Fibroblast of skin of scalp (primary cell): Measurements from ENCODE around the gene FRMD3. TPM values are rescaled to one million over a fixed set of nuclear protein-coding genes. Genes with fewer than 3 reads are reported as not detected.

Experiments used
- DNase-seq: peaks from one replicate; pipeline ENCODE4 v3.0.0-alpha.2; 2013
- polyA plus RNA-seq, 2 experiments: library from polyadenylated mRNA; unstranded; fragments of 120-200 nt; gene quantifications; one replicate each; pipeline ENCODE4 v1.2.1, GENCODE V29; 2013; ENCODE audit not compliant: insufficient read length in 2 of 2

FRMD3 gene
- 3.8 TPM for polyA plus RNA-seq (2013, experiment 1 of 2; ENCODE audit: insufficient read length)
- polyA plus RNA-seq (2013, experiment 2 of 2; ENCODE audit: insufficient read length) = 4.7 TPM

DNA sequence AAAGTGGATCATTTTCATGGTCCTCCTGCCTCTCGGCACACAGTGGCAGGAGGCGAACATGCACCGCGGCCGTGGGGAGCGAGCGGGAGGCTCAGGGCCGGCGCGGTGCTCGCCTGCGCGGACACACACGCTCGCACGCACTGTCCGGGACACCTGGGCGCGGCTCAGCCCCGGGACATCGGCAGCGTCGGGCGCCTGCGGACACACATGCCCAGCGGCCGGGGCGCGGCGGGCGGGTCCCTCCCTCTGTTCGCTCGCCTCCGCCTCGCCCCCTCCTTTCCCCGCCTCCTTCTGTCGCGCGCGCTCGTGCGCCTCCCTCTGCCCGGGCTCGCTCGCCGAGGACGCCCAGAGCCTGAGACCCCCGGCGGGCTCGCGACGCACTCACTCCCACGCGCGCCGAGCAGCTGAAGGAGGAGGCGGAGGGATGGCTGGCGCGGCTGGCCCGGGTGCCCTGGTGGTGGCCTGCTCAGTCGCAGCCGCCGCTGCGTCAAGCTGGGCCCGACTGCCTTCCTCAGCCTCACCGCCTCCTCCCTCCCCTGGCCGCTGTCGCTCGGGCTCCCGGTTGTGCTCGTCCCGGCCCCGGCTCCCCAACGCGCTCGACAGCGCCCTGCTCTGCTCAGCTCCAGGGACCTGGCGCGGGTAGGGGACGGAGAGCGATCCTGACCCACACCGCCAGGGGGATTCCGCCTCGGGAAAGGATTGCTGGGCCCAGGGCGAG lies at the start of gene FRMD3:
TSS of gene FRMD3 (minus strand) at position 230 of the 718 bp plus-strand sequence. CDS start at position 60, 170 bp downstream.
- peak; percentile 90 for DNase-seq

DNA sequence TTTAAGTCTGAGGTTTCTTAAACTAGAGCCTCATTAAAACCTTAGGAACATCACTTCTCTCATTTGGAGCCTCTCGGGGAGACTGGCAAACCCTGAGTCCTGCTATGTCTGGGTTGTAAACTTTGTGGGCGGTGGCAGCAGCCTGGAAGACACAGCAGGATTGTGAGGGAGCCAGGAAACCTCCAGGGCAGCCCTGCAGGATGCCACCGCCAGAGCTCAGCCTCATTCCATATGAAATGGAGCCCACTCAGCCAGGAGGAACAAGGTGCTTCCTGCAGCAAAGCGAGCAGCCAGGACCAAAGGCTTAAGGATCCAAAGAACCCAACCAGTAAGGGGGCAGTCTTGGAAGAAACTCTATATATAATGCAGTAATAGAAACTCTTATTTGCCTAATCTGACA lies 46.8 kb upstream of the FRMD3 start:
- no peak for DNase-seq

DNA sequence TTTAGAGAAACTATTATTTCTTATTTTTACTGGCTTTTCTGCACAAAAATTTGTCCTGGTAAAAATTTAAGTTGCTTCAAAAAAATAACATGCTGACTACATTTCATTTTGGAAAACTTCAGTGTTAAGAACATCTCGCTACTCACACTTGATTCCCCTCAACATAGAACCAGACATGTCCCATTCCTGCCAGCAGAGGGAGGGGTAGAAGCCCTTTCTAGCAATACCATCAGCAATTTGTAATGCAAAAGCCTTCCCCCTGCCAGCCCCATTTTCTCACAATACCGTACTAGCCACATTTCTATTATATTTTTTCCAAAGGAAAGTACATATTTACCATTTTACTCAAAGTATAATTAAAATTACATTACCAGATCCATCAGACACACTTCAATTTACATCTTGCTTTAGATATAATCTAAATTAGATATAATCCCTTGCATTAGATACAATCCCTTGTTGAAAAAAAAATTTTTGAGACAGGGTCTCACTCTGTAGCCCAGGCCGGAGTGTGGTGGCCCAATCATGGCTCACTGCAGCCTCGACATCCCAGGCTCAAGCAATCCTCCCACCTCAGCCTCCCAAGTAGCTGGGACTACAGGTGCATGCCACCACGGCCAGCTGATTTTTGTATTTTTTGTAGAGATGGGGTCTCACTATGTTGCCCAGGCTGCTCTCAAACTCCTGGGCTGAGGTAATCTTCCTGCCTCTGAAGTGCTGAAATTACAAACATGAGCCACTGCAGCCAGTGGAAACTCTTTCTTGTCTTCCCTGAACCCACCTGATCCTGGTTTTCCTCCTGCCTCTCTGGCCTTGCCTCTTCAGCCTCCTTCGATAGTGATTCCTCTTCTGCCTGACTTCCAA lies 45.2 kb upstream of the FRMD3 start:
- DNase-seq = peak; percentile 69

DNA sequence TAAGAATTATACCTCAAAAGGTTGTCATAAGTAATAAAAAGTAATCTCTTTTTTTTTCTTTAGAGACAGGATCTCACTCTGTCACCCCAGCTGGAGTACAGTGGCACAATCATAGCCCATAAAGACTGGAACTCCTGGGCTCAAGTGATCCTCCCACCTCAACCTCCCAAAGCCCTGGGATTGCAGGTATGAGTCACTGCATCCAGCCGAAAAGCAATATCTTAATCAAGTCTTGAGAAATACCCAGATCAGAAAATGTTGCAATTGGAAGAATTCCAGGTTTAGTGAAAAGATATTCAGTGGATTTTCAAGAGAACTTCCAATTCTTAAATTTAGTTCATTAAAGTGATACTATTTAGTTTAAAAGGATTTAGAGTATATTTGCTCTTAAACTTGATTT lies 43.8 kb upstream of the FRMD3 start:
- peak; percentile 13 for DNase-seq

DNA sequence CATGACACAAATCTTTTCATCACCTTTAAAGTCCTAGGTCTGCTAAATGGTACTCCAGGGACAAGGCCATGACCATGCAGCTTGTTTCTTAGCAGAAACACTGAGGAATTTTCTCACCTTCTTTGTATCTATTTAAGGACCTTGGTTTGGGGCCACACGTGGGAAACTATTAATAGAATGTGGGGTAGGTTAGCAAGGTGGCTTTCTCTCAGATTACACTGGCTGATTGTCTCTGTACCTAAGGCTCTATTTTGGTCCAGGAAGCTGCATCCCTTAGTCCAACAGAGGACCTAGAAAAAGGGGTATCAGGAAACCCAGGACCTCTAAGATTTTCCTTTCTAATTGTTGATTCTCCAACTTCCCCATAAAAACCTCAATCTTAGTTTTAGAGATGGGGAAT lies 36.3 kb upstream of the FRMD3 start:
- DNase-seq = no peak

DNA sequence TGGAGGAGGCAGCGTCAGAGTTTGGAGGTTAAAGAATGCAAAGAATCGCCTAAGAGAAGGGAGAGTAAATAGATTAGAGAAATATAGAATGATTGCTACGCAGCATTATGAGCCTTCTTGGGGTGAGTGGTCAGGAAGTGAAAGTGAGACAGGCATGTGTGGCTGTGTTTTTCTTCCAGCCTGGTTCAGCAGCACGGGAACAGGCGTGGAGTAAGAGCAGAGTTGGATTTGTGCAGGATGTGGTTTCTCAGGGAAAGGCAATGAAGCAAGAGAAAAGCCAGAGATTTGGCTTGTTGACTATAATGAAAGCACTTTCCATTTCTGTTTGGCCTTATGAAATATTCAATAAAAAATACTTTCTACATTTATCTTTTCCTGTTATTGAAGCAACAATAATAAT lies 34.3 kb upstream of the FRMD3 start:
- peak; percentile 68 for DNase-seq

DNA sequence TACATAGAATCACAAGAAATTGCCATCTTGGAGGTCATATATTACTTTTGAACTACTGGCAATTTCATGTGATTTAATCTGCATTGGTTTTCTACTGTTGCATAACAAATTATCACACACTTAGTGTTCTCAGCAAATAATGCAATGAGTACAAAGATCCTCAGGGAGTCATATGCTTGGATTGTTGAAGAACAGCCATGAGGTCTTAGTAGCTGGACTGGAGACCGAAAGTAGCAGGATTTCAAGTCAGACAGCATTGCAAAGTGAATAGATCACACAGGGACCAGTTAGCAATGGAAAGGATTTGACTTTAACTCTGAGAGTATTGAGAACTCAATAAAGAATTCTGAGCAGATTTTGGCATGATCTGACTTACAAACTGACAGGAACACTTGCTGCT lies 32.2 kb upstream of the FRMD3 start:
- DNase-seq = no peak

DNA sequence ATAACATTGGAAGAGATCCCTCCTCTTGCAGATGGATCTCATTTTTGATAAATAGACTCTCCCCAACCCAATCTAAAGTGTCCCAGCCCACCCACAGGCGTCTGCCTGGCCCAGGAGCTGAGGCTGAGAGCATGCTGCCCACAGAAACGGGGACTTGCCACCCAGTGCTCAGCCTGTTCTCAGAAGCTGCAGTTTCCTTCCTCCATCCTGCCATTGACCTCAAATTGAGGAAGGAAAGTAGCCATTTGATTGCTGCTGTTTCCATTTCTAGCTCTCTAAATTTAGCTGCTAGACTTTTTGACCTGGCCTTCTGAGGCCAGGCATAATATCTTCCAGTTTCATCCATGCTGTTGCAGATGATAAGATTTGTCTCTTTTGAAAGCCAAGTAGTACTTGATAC lies 31.1 kb upstream of the FRMD3 start:
- DNase-seq = no peak

DNA sequence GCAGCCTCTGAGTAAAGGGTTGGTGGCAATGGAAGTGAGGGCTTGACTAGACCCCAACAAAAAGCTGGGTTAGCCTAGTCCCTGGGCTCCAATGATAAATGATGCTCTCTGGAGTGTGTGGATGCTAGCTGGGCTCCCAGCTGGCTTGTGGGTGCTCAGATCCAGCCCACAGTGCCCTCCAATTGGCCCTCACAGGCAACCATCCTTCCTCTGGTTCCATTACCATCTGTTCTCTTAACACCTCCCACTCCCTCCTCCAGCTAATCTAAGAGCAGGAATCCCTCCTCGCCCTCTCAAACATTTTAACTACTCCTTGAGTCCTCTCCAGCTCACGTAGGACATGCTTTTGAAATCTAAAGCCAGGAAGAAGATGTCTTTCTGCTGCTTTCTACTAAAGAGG lies 25.2 kb upstream of the FRMD3 start:
- DNase-seq = no peak

DNA sequence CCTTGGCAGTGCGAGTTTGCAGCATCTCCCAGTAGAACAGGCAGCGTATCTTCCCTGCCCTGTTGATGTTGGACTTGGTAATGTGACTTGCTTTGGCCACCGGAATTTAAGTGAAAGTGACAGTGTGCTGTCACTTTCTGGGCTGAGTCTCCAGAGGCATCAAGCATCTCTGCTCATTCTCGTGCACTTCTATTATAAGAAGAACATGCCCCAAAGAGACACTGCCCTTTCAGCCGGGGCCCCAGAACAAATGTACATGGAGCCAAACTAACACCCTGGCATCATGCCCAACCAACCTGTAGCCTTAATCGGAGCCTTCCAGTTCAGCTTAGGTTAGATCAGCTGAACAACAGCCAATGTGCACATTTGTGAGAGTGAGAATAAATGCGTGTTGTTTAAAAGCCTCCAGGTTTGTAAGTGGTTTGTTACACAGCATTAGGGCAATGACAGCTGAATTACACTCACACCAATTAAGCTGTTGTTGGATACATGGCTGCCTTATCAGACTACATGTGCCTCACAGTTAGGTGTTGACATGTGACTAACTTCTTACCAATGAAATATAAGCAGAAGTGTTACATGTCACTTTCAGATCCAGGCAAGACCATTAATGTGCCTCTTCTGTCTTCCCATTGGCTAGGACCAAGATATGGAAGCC lies 22.1 kb upstream of the FRMD3 start:
- DNase-seq = no peak

DNA sequence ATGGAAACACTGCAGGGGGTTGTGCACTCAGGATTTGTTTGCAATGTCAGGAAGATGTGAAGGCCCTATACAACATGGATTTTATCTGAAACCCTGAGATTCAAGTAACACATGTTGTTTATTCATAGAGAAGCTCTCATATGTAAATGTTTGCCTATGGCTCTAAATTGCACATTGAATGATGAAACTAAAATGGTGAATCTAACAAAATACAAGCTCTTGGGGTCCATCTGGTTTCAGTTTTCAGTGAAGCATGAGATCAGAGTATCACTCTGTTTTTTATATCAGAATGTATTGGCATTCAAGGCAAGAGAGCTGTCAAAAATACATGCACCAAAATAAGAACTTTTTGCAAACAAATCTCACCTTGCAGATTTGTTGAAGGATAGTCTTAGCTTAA lies 19.6 kb upstream of the FRMD3 start:
- no peak for DNase-seq

DNA sequence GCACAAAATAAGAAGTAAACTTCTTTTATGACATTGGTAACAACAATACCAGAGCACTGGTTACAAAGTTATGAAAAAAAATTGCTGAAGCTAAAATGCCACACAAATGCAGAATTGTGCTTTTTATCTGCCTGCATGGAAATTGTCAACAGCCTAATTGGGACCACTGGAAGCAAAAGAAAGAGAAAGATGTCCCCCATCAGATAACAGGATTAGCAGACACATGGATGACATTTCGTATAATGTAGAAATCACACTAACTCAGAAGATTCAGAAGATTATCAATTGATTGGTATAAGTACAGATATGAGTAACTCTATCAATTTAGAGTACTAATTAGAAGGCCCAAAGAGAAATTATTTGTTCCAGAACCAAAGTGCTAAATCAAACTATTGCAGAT lies 19.1 kb upstream of the FRMD3 start:
- DNase-seq = no peak

DNA sequence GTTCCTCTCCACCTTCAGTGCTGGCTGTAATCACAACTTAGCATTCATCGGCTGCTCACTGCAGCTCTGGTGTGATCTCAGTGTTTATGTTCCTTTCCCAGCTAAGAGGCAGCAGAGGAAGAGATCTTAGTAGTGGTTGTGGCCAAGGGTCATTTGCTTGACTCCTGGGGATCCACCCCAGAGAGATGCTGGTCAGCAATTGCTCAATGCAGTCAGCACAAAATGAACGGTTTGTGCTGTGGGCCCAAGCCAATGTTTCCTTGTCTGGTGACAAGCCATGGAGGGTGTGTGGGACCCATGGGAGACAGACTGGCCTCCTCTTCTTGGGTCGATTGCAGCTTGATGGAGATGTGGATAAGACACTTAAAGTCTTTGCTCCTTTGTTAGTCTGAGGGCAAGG lies 16.1 kb upstream of the FRMD3 start:
- DNase-seq = no peak

DNA sequence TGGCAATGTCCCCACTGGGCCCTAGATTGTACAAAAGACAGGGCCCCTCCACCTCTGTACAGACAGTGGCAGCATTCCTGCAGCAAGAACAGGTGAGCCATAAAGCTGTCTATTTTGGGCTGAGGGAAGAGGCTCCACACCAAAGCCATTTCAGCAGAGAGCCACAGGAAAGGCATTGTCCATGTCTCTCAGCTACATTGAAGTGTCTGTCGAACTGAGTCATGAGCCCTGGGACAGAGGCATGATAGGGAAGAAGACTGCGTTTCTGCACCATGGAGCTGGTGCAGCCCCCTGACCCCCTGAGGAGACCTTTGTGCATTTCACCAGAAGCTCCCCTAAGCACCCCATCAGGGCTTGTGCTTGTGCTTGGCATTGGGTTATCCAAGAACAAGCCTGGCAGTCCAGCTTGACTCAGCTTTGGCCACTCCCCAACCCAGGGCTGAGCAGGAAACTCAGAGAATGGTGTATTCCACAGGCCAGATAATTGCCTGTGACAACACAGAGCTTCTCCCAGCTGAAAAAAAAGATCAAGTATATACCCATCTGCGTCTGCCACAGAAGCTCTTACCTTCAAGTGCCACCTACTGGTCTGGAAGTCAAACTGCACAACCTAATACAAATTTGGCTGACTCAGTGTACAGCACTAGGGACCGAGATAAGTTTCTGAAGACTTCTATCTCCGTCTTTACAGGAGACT lies 5.9 kb upstream of the FRMD3 start:
- DNase-seq = peak; percentile 87

DNA sequence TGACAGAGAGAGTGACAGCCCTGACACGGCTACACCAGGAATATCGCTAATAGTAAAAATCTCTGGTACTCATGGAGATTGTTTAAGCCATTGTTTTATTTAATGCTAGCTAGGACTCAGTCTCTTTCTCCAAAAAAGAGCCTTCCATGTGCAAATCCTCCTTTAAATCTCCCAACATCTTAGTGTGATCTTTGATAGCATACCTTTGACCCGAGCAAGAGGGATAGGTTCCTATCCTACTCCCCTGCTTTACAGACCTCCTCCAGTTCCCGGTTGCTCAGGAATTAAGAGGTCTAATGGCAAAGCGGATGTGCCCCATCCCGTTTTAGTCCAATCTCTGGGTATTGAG lies 663 bp upstream of the FRMD3 start:
- no peak for DNase-seq

DNA sequence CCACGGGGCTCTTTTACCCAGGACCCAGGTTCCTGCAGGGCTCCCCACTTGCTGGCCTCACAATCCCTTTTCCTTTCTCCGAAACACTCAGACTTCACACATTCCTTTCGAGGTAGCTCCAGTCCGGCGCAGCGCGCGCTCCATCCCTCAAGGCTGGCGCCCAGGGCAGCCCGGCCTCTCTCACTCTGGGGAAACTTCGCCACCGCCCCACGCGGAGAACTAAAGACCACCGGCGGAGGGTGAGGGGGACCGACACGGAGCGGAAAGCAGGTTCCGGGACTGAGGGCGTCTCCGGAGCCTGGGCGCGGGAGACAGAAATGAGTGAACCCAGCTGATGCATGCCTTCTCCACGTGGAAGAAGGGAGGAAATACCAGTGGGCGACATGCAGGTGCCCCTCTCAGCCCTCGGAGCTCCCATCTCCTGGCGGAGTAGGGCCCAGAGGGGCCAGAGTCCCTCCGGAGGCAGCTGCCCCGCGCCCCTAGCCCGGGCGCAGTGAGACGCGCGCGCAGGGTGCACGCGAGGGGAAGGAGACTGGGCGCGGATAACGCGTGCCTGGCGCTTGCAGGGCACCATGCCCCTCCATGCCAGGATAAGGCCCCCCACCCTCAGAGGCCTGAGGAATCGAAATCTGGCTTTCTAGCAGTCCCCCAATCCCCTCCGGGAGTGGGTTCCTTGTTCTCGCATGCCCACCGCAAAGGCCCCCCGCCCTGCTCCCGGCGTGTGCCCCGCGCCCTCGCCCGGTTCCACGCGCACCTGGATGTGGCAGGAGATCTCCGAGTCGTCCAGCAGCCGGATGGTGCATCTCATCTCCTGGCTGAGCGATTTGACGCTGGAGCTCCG lies 650 bp downstream of the FRMD3 start:
- DNase-seq = peak; percentile 14

DNA sequence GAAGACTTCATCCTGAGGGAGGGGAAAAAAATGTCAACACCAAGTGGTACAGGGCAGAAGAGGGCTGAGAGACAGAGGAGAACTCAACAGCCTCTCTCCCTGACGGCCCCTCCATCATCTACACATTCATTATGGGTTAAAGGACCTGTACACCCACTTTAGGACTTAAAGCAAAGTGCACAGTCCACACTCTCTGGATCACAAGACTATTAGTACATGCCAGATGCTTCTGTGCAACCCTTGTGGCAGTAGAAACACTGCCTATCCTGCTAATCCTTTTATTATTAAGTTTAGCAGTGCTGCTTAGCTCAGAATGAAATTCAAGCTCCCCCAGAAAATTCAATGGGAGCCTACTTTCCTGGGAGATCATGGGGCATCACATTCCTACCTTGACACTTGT lies 1.9 kb downstream of the FRMD3 start:
- no peak for DNase-seq

DNA sequence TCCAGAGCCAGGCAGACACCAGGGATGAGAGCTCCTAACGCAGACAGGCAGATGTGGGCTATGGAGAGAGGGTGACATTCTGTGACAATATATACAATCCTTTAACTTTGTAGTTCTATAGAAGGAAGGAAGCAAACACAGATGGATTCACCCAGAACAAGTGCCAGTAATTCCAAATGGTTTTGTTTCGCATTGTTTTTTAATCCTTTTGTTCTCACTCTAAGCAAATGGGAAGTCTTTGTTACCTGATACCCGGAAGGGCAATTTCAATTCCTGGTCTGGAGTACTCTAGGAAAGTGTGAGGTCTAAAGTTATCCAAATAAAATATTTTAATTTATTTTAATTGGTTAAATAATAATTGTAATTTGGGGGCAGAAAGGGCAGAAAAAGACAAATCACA lies 2.5 kb downstream of the FRMD3 start:
- DNase-seq = no peak

DNA sequence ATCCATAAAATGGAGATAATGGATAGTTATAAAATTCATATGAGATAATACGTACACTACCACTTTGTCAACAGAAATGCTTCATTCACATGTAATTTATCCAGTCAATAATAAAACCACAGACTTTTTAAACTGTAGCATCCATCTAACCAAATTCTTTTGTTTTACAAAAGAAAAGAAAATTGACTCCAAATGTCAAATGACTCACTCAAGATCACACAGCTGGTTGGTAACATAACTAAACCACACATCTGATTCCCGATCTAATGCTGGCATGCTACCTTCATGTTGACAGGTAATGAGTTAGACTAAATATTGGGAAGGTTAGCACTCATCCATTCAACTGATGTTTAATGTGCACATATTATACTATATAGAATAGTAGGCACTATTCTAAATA lies 4.9 kb downstream of the FRMD3 start:
- peak; percentile 23 for DNase-seq

DNA sequence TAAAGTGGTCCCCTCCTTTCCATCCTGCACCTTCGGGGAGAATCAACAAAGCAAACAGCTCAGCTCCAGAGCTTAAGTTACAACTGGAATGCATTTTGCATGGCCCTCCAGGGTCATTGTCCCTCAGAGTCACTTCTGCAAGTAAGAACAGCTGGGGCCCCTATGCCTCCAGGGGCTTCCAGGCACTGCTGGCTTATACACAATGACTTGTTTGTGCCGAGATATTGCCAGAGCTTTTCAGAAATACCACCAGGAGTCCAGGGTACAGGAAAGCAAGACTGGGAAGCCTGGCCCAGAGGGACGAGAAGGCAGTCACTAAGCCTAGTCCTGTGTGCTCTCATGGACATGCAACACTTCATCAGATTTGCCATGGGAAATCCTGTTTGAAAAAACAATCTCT lies 11.3 kb downstream of the FRMD3 start:
- DNase-seq = no peak

DNA sequence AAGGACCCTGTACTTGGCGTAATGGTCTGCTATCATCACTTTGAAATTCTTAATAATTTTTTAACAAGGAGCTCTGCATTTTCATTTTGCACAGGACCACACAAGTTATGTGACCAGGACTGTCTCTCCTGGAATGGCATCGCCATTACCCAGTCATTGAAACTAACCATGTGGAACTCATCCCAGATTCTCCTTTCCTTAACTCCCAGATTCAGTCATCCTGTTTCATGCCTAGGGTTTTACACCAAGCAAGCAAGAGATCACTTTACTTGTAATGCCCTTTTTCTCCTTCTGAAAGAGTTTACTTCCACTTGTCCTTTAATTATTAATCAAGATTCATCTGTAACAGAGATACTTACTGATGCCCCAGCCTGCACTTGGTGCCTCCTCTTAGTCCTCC lies 12.0 kb downstream of the FRMD3 start:
- DNase-seq = no peak

DNA sequence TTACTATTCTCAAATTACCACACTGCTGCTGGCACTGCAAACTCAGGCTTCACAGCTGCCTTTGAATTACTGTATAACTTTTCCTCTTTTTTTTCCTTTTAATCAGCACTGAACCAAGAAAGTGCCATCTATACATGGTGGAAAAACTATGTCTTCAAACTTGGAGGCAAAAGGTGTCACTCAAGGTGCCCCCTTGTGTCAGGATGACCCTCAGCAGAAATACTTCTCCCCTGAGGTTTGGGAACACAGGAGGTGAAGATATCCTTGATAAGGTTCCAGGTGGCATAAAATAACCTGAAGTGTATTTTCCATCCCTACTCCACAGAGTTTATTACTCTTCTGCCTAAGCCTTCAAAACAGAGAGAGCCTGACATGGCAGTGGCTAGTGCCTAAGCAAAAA lies 14.5 kb downstream of the FRMD3 start:
- DNase-seq = no peak
